HG03521 (cell line): ENCODE measurements around the gene ARHGEF10L.

ENCODE experiments used
- ATAC-seq: cut with Tn5 transposase; IDR thresholded peaks from one replicate; pipeline ENCODE4 v1.9.1; 2021; ENCODE audit warnings: mild to moderate bottlenecking, moderate library complexity; ENCODE audit not compliant: unreplicated experiment

Gene ARHGEF10L

DNA sequence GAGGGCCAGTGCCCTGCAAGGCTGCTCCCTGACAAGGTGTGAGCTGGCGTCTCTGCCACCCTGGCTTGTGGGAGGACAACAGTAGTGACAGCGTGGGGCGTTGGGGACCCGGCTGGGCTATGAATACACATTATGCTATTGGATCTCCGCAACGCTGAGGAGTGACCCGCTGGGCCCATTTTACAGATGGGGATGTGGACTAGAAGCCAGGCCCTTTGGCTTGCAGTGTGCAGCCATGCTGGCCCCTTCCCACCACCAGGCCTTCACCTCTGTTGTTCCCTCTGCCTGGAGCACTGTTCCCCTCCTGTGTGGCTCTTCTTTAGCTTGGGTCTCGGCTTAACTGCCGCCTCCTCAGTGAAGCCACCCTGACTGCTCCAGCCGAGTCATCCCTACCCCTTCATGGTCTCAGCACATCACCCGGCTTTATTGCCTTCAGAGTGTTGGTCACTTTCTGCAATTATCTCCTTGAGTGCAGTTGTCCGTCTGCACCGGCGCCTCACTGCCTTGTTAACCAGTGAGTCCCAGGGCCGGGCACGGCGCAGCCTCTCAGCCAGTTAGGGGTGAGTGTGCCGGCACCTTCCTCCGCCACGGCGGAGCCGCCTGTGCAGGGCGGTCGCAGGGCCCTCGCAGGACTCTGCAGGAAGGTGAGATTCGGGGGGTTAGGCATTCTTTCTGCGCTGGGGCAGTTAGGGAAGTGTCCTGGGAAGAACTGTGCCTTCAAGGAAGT is 131.3 kb downstream of the ARHGEF10L start:
- ATAC-seq, result no peak

DNA sequence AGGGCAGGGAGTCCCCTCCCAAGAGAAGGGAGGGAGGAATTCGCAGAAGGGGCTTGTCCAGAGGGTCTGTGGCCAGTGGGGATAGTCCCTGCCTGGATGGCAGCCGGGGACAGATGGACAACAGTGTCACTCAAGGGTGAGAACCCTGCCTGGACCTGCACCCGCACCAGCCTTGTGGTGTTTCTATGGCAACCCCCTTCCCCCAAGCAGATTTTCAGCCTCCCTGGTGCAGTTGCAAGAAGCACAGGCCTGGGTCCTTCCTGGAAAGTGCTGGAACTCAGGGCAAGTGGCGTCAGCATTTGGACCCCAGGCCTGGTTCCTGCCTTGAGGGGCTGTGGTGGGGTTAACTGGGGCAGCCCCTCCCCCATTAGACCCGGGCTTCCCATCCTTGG is 131.8 kb downstream of the ARHGEF10L start:
- no peak for ATAC-seq

DNA sequence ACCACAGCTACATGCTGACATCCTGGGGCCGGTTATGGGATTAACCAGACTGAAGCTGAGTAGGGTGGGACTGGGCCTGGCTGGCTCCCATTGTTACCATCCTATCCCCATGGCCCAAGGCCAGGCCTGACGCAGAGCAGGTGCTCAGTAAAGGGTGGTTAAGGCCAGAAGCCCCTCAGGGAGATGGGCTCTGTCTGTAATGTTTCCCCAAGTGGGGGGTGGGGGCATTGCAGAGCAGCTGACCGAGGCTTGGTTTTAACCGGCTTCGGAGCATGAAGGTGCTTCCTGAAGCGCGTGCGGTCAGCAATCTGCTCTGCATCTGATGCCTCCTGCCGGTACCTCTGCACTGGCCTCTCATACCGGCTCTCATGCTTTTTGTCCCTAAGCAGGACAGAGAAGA is 132.2 kb downstream of the ARHGEF10L start:
- ATAC-seq, result no peak

DNA sequence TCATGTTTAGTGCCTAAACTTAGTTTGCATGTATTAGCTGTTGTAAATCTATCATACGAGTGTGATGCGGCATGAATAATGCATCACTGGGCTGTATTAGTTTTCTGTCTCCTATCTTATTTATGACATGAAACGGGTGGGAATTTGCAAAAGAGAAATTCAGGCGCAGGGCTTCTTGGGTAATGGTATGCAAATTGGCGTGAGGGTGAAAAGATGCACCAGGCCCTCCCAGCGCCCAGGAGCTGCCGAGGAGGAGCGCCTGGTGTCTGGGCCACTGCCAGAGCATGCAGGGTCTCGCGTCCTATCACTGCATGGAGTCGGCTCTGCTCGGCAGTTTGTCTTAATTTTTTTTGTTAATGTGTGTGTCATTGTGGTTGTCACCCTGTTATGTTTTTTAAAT is 132.7 kb downstream of the ARHGEF10L start:
- no peak for ATAC-seq

DNA sequence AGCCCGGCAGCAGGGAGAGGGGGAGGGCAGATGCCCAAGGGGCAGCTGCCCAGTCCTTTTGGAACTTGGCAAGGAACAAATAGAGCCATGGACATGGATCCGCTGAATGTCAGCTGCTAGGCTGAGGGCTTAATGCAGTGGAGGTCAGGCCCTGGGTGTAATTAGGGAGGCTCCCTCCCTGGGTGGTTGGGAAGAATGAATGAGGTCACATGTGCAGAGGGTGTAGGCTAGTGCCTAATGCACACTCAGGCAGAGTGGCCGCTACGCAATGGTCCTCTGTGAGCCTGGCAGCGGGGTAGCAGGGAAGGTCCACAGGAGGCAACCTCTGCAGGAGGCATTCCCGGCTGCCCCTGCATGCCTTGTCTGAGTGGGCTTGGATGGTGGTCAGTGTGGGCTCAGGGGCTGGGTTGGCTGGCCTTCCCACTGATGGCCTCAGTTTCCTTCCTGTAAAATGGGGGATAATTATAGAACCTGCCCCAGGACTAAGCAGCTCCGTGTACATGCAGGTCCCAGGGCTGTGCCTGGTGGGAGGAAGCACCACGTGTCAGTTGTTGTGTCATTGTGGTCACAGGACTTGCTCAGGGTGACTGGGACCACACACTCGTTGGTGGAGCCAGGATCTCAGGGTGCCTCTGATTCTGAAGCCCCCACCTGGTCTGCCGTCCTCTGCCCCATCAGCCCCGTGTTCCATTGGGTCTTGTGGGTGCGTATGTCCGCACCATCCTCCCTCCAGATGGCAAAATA is 134.0 kb downstream of the ARHGEF10L start:
- ATAC-seq, result no peak

DNA sequence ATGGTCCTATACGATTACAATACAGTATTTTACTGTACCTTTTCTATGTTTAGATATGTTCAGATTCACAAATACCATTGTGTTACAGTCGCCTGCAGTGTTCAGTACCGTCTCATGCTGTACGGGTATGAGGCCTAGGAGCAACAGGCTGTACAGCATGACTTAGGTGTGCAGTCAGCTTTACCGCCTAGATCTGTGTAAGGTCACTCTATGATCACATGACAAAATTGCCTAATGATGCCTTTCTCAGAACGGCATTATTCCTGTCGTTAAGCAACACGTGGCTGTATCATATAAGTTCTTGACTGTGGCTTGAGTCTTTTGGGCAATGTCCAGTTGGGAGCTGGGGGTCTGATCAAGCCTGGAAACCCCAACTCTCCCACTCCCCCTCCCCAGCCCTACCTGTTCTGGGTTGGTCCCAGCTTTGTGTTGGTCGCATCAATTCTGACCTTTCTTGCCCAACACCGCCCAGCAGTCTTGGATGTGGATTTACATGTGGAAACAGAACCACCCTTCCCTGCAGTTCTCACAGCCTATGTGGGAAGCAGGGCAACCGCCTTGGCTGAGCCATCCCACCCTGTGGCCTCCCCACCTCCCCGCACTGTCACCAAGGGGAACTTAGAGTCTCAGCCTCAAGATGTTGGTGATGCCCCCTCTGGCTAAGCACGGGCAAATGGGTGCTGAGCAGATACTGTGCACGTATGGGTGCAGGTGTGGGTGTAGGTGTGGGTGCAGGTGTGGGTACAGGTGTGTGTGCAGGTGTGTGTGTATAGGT is 135.4 kb downstream of the ARHGEF10L start:
- ATAC-seq, result no peak

DNA sequence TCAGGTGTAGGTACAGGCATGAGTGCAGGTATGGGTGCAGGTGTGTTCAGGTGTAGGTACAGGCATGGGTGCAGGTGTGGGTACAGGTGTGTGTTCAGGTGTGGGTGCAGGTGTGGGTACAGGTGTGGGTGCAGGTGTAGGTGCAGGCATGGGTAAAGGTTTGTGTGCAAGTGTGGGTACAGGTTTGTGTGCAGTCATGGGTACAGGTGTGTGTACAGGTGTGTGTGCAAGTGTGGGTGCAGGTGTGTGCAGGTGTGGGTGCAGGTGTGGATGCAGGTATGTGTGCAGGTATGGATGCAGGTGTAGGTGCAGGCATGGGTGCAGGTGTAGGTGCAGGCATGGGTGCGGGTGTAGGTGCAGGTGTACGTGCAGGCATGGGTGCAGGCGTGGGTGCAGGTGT is 136.2 kb downstream of the ARHGEF10L start:
- no peak for ATAC-seq

DNA sequence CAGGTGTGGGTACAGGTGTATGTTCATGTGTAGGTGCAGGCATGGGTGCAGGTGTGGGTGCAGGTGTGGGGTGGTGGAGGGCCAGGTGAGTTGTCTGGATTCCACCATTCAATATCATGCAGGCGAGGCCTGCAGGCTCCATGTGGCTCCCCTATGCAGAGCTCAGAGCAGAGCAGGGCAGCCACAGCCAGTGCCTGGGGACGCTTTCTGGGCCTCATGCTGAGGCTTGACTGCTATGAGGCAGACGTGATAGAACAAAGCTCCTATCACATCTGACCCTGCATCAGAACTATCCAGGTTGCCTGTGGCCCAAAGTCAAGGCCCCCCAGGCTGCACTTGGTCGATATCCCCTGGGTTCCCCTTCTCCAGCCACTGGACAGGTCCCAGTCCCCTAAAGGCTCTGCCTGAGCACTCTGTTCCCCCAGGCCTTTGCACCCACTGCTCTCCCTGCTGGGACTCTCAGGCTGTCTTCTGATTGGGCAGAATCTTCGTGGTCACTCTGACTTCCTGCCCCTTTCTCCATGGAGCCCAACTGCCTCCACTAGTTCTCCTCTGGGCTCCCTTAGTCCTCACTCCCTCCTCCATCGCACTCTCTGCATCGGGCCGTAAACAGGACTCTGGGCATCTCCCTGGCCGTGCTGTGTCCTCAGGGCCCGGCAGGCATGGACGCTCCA is 137.0 kb downstream of the ARHGEF10L start:
- ATAC-seq, result no peak

DNA sequence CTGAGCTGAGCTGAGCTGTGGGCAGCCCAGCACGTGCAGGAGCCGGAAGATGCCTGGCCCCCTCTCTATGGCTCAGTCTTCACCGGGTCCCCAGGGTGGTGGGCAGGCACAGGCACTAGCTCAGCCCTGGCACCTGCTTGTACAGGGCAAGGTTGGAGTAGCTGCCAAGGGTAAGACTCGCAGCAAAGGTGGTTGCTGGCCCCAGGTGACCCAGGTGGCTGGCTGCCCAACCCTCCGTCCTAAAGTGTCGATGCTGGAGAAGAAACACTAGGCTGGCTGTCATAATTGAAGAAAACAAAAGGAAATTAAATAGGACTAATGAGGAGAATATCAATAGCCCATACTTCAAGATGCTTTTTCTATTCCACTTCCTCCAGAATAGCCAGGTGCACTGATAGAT is 138.5 kb downstream of the ARHGEF10L start:
- ATAC-seq, result no peak

DNA sequence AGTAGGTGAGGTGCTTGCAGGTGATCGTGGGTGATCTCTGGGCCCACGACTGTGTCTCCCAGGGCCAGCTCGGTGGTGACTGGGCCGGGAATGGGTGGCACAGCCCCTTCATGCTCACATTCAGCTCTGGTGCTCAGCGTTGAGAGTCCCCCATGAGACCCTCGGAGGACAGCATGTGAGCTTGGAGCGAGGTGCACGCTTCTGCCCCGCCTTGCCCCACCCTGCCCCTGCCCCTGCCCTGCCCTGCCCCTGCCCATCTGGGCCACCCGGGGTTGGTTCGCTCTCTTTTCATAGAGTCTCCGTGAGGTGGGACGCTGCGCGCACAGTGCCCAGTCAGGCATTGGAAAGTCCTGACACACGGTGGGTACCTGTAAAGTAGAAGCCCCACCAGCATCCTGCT is 140.4 kb downstream of the ARHGEF10L start:
- no peak for ATAC-seq

DNA sequence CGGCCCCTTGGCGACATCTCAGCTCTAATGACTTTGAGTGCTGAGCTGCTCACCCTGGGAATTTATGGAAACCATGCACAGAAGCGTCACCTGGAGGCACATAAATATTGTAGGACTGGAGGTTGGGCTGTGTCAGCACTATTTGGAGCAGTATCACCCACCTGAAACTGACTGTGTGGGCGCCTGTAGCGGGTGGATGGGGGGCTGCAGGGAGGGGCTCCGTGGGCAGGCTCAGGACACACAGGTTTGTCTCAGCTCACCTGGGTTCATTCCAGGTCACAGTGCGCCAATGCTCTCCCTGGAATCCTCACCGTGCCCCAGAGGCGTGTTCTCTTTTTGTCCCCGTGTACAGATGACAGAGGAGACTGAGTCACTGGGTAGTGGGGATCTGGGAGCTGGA is 140.8 kb downstream of the ARHGEF10L start:
- ATAC-seq, result no peak

DNA sequence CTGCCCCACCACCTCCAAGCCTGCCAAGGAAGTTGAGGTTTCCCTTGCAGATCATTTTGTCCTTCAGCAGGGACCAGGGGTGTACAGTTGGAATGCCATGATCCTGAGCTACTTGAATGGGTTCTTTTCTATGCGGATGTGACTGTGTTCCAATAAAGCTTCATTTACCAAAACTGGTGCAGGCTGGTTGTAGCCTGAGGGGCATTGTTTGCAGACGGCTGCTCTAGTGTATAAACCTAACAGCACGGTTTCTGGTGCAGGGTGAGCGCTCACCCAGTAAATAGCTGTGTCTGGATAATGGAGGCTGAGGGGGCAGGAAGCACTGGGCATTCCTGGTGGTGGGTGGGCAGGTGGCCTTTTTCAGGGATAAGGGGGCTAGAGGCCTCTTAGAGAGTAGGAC is 142.9 kb downstream of the ARHGEF10L start:
- no peak for ATAC-seq

DNA sequence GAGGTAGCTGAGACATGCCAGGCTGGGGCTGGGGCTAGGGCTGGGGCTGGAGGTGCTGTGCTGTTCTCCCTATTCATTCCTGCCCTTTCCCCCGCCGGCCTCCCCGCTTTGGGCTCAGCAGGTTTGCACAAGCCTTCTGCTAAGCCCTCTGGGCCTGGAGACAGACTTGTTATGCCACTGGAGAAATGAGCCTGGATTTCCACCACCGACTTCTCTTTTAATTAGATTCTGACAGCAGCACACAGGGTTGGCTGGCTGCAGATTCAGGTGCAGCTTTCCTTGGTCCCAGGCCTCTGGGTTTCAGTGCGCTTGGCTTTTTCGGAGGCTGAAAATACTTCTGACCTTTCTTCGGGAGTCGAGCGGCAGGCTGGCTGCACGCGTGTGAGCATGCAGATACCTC is 144.1 kb downstream of the ARHGEF10L start:
- no peak for ATAC-seq

DNA sequence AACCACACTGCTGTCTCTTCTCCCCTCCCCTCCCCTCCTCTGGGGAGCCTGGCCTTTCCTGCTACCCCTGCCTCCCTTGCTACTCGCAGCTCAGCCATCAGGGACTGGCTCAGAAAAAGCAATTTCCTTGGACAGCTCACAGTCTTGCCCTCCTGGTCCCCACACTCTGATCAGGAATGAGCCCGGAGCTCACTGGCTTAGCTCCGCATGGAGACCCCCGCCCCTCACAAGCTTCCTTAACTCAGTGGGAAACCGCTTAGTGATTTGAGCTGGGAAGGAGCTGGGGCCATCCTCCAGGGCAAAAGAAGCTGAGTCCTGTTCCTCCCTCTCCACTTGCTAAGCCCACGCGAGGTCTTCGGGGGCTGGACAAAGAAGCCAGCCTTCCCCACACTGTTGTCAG is 145.3 kb downstream of the ARHGEF10L start:
- no peak for ATAC-seq

DNA sequence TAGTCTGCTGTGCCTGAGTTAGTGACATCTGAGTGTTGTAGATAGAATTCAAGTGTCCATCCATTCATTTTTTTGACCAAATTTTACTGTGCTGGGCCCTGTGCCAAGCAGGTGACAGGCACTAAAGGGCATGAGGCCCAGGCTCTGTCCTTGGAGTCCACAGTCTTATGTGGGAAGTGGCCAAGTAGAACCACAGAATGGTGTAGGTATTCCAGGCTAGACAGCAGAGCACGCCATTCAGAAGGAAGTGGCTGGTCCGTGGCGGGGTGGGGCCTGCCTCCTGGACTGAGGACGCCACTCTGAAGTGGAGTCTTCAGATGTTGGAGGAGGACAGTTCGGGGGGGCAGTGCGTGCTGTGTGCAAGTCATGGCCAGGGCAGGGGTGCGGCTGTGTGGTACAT is 146.8 kb downstream of the ARHGEF10L start:
- ATAC-seq, result no peak

DNA sequence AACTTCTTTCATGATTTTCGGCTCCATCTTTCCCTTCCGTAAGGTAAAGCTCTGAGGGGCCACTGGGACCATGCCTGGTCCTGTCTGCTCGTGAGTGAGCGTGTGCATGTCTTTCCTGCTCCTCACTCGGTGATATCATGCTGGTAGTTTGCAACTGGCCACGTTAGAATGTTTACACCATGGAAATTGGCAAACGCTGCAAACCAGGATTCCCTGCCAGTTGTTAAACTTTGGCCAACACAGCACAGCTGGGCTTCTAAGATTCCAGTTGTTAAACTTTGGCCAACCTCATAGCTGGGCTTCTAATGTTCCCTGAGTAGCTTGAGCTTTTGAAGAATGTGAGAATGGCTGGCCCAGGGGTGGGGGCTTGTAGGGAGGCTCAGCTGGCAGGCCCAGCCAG is 147.6 kb downstream of the ARHGEF10L start:
- ATAC-seq, result no peak

DNA sequence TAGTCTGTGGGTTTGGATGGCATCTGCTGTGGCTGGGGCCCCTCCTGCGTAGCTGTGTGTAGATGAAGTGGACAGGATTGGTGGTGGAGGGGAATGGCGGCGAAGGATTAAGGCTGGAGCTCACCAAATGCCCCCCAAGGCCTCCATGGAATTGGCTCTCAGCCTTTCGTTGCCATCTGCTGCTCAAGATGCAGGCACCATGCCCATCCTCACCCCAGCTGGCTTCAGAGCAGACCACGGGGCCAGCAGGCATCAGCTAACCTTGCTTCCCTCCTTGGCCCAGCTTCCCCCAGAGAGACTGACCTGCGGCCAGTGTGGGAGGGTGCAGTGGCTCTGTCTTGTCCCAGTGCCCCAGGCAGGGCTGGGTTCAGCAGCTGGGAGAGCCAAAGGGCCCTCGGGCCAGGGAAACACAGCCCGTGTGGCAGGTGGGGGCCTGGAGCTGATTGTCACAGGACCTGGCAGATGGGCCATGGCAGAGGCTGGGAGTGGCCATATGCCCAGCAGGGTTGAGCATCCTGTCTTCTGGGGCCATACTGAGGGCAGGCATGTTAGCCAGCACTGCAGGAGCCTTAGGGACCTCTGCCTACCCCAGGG is 148.8 kb downstream of the ARHGEF10L start:
- no peak for ATAC-seq

DNA sequence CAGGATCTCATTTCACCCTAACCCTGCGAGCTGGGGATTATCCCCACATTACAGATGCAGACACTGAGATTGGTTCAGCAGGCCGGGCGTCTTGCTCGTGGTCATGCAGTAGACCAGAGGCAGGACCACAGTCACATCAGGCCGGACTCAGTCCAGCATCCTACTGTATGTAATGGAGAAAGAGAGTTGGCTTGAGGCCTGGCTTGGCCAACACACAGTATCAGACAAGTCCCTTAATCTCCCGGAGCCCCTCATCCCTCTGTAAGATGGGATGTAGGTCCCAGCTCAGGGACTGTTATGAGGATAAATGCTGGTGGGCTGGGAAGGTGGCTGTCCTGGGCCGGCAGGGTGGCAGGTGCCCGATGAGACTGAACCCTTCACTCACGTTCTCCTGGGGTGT is 149.5 kb downstream of the ARHGEF10L start:
- ATAC-seq, result no peak

DNA sequence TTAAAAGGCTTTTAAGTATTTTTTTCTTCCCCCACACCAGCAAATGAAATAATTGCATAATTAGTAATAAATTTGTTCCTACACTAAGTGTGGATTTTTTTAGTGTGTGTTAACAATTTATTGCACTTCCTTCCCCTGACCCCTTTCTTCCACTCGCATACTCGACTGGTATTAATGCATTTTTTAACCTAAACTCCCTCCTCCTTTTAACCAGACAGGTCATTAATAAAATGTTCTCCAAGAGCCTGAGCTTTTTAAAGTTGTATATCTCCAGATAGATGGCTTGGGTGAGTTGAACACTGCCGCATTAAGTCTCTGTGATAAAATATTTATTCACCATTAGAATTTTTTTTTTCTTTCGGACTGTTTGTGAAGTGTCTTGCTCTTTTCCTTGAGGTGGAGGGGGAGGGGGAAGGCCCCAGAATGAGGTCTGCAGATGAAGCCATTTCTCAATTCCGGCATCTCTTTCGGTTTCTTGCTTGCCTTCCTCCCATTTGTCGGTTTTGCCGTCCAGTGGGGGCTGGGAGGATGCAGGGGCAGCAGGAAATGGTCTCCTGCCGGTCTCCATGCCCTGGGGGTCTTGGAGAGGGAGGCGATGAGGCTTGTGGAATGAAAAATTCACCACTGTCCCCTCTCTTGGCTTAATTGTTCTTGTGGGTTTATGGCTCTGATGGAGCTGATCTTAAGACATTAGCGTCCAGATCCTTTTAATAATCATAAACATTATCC is 151.6 kb downstream of the ARHGEF10L start:
- no peak for ATAC-seq

DNA sequence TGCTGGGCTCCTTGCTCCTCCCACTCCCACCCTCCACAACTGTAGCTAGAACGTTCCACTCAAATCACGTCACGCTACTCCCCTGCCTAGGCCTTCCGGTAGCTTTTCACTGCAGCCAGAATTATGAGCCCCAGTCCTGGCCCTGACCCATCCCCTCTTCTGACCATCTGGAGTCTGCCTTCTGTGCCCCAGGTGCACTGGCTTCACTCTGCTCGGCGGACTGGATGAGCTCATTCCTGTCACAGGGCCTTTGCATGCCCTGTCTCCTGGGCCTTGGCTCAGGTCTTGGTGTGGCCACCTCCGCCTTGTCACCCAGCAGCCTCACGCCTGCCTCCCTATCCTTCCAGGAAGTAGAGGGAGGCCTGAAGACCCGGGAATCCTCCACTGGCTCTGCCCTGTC is 153.1 kb downstream of the ARHGEF10L start:
- no peak for ATAC-seq
